Keratinocyte (primary cell): Measurements from ENCODE around the gene FDXACB1. TPM values are rescaled to one million over a fixed set of nuclear protein-coding genes. Genes with fewer than 3 reads are reported as not detected.

ENCODE experiments used
- DNase-seq: peaks from one replicate; pipeline ENCODE4 v3.0.0-alpha.2; 2011; ENCODE audit warnings: low read depth, missing footprints, low spot score
- FAIRE-seq: peaks from 2 replicates; lab custom pipeline; 2011; peaks lifted over from hg19 to GRCh38; lab: Jason Lieb, UNC
- H2AFZ ChIP-seq: 2 replicates; pipeline ENCODE4 v1.6.0; 2012; ENCODE audit warnings: low read length, control low read depth, inconsistent platforms; ENCODE audit not compliant: control insufficient read depth
- H3K27ac ChIP-seq: 2 replicates; pipeline ENCODE4 v1.5.1; 2011; ENCODE audit warnings: low read length; ENCODE audit not compliant: control insufficient read depth, insufficient read depth
- H3K27me3 ChIP-seq: 3 replicates; pipeline ENCODE4 v1.6.0; 2011; ENCODE audit warnings: low read length; ENCODE audit not compliant: control insufficient read depth, insufficient read depth; ENCODE audit errors: extremely low read depth
- H3K36me3 ChIP-seq, 2 experiments: 2 replicates in 1 of 2; 3 replicates in 1 of 2; pipeline ENCODE4 v1.5.1; 2011; ENCODE audit warnings: low read length in 2 of 2, mild to moderate bottlenecking in 1 of 2; ENCODE audit not compliant: control insufficient read depth in 2 of 2, insufficient read depth in 2 of 2; ENCODE audit errors: extremely low read depth in 1 of 2
- H3K4me1 ChIP-seq: 3 replicates; pipeline ENCODE4 v1.5.1; 2011; ENCODE audit warnings: low read length; ENCODE audit not compliant: control insufficient read depth, insufficient read depth; ENCODE audit errors: extremely low read depth
- H3K4me2 ChIP-seq: 3 replicates; pipeline ENCODE4 v1.6.0; 2011; ENCODE audit warnings: low read depth, low read length; ENCODE audit not compliant: control insufficient read depth, insufficient read depth; ENCODE audit errors: extremely low read depth
- H3K4me3 ChIP-seq, 3 experiments: fragments of 200-600 bp in 1 of 3; sonication (generic) in 1 of 3; 2 replicates in 2 of 3; 3 replicates in 1 of 3; pipeline ENCODE4 v1.5.1; 2011 to 2016; ENCODE audit warnings: low read length in 3 of 3, mild to moderate bottlenecking in 3 of 3, control low read depth in 2 of 3, inconsistent platforms in 1 of 3, low read depth in 1 of 3, mixed read lengths in 1 of 3, mixed run types in 1 of 3, moderate library complexity in 1 of 3; ENCODE audit not compliant: control insufficient read depth in 2 of 3, insufficient read depth in 2 of 3; ENCODE audit errors: extremely low read depth in 1 of 3
- H3K79me2 ChIP-seq: 2 replicates; pipeline ENCODE4 v1.6.0; 2012; ENCODE audit warnings: low read length; ENCODE audit not compliant: control insufficient read depth, insufficient read depth
- H3K9ac ChIP-seq: 3 replicates; pipeline ENCODE4 v1.6.0; 2011; ENCODE audit warnings: low read length; ENCODE audit not compliant: control insufficient read depth, insufficient read depth; ENCODE audit errors: extremely low read depth
- H3K9me1 ChIP-seq: 3 replicates; pipeline ENCODE4 v1.6.0; 2011; ENCODE audit warnings: low read length; ENCODE audit not compliant: control insufficient read depth, insufficient read depth; ENCODE audit errors: extremely low read depth
- H3K9me3 ChIP-seq: 2 replicates; pipeline ENCODE4 v1.5.1; 2012; ENCODE audit warnings: low read depth, low read length; ENCODE audit not compliant: control insufficient read depth
- H4K20me1 ChIP-seq: 3 replicates; pipeline ENCODE4 v1.6.0; 2011; ENCODE audit warnings: low read length; ENCODE audit not compliant: control insufficient read depth, insufficient read depth; ENCODE audit errors: extremely low read depth
- EZH2 ChIP-seq: IDR thresholded peaks from one replicate; pipeline ENCODE4 v1.6.1; 2012; ENCODE audit warnings: inconsistent platforms, mild to moderate bottlenecking, low read length, moderate library complexity
- dilution Hi-C: fragments of 300-500 bp; cut with MboI; formaldehyde crosslinking; loops from one replicate; pipeline ENCODE4 v1.7.0; 2020; ENCODE audit warnings: low sequenced_read_pairs; ENCODE audit not compliant: extremely low pct_ligation_motif_present
- polyA plus RNA-seq, 5 experiments: library from polyadenylated mRNA; depleted of rRNA in 3 of 5; stranded (reverse) in 3 of 5; stranded (forward) in 1 of 5; unstranded in 1 of 5; fragments of >200 nt; gene quantifications; 1 replicate in 1 of 5; 2 replicates in 3 of 5; 3 replicates in 1 of 5; pipeline versions ENCODE4 v1.2.1 to v1.2.3, GENCODE V29; 2011 to 2012; ENCODE audit warnings: missing spikeins in 2 of 5, low read depth in 1 of 5, low replicate concordance in 1 of 5
- TF ChIP-seq, protein P1 (sequence below), 3 experiments: IDR thresholded peaks in 1 of 3; conservative IDR thresholded peaks in 1 of 3; optimal IDR thresholded peaks in 1 of 3; 2 replicates in 2 of 3; 3 replicates in 1 of 3; pipeline versions ENCODE3 to v1.5.1; 2011; ENCODE audit warnings: low read length in 3 of 3, mild to moderate bottlenecking in 3 of 3, moderate library complexity in 2 of 3, control low read depth in 1 of 3, inconsistent platforms in 1 of 3; ENCODE audit not compliant: insufficient read depth in 2 of 3; ENCODE audit errors: extremely low read depth in 1 of 3

FDXACB1 gene
- polyA plus RNA-seq, 1 donor (not counting 4 experiments of a cell fraction or from before 2014, with no cell fraction given) = 2.9 TPM

DNA sequence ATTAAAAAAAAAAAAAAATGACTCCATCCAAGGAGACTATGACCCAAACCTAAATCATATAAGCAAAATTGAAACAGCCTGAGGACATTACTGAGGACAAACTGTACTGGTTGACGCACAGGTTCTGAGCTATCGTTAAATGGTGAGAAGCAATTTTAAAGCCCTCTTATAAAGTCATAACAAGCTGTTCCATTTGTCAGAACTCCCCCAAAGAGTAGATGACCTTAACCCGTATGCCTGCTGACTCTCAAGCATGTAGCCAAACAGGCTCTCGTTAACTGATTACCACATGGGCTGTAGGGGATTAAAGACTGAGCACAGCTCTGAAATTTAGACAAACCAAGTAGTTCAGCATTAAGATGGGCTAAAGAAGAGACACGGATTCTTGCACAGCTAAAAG is 30.4 kb upstream of the FDXACB1 start:
- Histone ChIP-seq H3K9me1 (no peaks in the 10 kb centered on the region), H3K4me3 (no peak overlapping the region), H2AFZ (no peak overlapping the region), H3K9me3 (no peaks in the 10 kb centered on the region), H3K4me1 (peaks cover 14% of the 10 kb centered on the region), H3K36me3 (no peaks in the 10 kb centered on the region), H3K79me2 (no peaks in the 10 kb centered on the region), H3K27me3 (peaks cover 3% of the 10 kb centered on the region), H3K27ac (no peak overlapping the region), H4K20me1 (no peaks in the 10 kb centered on the region), H3K4me2 (no peak overlapping the region), H3K9ac (no peak overlapping the region)
- FAIRE-seq (no peak), DNase-seq (no peak)
- TF ChIP-seq, protein P1, sequence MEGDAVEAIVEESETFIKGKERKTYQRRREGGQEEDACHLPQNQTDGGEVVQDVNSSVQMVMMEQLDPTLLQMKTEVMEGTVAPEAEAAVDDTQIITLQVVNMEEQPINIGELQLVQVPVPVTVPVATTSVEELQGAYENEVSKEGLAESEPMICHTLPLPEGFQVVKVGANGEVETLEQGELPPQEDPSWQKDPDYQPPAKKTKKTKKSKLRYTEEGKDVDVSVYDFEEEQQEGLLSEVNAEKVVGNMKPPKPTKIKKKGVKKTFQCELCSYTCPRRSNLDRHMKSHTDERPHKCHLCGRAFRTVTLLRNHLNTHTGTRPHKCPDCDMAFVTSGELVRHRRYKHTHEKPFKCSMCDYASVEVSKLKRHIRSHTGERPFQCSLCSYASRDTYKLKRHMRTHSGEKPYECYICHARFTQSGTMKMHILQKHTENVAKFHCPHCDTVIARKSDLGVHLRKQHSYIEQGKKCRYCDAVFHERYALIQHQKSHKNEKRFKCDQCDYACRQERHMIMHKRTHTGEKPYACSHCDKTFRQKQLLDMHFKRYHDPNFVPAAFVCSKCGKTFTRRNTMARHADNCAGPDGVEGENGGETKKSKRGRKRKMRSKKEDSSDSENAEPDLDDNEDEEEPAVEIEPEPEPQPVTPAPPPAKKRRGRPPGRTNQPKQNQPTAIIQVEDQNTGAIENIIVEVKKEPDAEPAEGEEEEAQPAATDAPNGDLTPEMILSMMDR (optimal IDR thresholded peaks at IDR 0.05 in 1 of 3, IDR thresholded peaks at IDR 0.05 in 1 of 3, conservative IDR thresholded peaks at IDR 0.05 in 1 of 3; ENCODE audit: extremely low read depth in 1 of 3, insufficient read depth in 2 of 3, low read length in 3 of 3) = no peak
- no peak for TF ChIP-seq EZH2
- dilution Hi-C loops = no loop called here

DNA sequence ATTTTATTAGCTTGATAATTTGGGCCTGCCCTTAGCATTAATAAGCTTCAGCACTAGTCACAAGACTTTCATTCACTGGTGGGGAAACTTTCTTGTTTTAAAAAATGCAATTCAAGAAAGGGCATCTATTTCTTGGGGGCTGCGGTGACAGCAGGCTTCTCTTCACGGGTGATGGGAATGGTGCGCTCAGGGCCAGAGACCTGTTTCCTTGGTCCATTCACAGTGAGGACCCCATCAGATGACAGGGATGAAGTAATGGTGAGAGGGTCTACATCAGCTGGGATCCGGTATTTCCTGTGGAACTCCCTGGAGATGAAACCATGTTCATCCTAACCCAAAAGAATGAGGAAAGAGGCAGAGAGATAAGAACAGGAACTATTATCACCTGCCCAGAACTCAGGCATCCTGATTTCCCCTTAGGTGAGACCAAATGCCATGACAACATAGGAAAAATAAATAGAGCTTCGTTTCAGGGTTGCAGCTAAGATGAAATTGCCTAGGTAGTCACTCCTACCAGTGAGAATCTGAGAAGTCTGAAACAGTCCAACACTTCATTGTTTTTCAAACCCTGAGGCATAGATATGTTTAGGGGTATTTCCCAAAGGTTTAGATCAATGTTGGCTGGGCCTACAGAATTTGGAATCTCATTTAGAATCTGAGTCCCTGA is 29.8 kb upstream of the FDXACB1 start:
- H3K4me3 ChIP-seq = no peak overlapping the region
- no peak overlapping the region for H3K27ac ChIP-seq
- FAIRE-seq = no peak

More for the DNA sequence above, 29.8 kb upstream of the FDXACB1 start:
- H3K4me2 ChIP-seq = no peak overlapping the region
- H4K20me1 ChIP-seq = no peaks in the 10 kb centered on the region
- no peaks in the 10 kb centered on the region for H3K36me3 ChIP-seq
- H3K79me2 ChIP-seq = no peaks in the 10 kb centered on the region
- peaks cover 3% of the 10 kb centered on the region for H3K27me3 ChIP-seq
- TF ChIP-seq EZH2 = no peak
- TF ChIP-seq, protein P1 (optimal IDR thresholded peaks at IDR 0.05 in 1 of 3, IDR thresholded peaks at IDR 0.05 in 1 of 3, conservative IDR thresholded peaks at IDR 0.05 in 1 of 3; ENCODE audit: extremely low read depth in 1 of 3, insufficient read depth in 2 of 3, low read length in 3 of 3) = no peak
- no peaks in the 10 kb centered on the region for H3K9me1 ChIP-seq
- no peak for DNase-seq
- H3K9me3 ChIP-seq = no peaks in the 10 kb centered on the region
- peaks cover 14% of the 10 kb centered on the region for H3K4me1 ChIP-seq
- no peak overlapping the region for H3K9ac ChIP-seq
- dilution Hi-C loops = no loop called here
- no peak overlapping the region for H2AFZ ChIP-seq
